HepG2 (cell line): ENCODE results near the gene MAGEA3. TPM values are rescaled to one million over a fixed set of nuclear protein-coding genes. Genes with fewer than 3 reads are reported as not detected.

ENCODE experiments used
- ATAC-seq: fragments of 200-7000 bp; cut with Tn5 transposase; 3 replicates; pipeline ENCODE4 v1.9.1; 2020; ENCODE audit warnings: mild to moderate bottlenecking, moderate library complexity
- BruUV-seq: library from RNA; stranded (reverse); fragments of 400-500 nt; replicated peaks from 2 replicates; lab custom pipeline; 2021; lab: Mats Ljungman, UMichigan
- CTCF ChIA-PET: fragments of 300-600 bp; formaldehyde crosslinking; extraction: SDS; loops from one replicate; lab custom pipeline; 2021; ENCODE audit warnings: low total read pairs, inconsistent platforms, low intra/inter-chr PET ratio; lab: Yijun Ruan, JAX
- POLR2A ChIA-PET: fragments of 350-600 bp; sonication (Branson Sonifier 250); formaldehyde crosslinking; loops from one replicate; lab custom pipeline; 2020; ENCODE audit warnings: antibody characterized with exemption, inconsistent platforms; lab: Yijun Ruan, JAX
- DNase-seq: peaks from one replicate; pipeline ENCODE4 v3.0.0-alpha.2; 2015; ENCODE audit warnings: low spot score
- FAIRE-seq: peaks from 3 replicates; lab custom pipeline; 2011; peaks lifted over from hg19 to GRCh38; lab: Jason Lieb, UNC
- H2AFZ ChIP-seq: one replicate; pipeline ENCODE4 v1.6.1; 2011; ENCODE audit warnings: low read length, inconsistent platforms
- H3K27ac ChIP-seq: fragments of 300-600 bp; 3 replicates; pipeline ENCODE4 v1.8.0; 2011; ENCODE audit warnings: mixed run types, mild to moderate bottlenecking, mixed read lengths, low read length, inconsistent platforms; ENCODE audit not compliant: insufficient read depth; ENCODE audit errors: extremely low read length
- H3K27me3 ChIP-seq, 2 experiments: fragments of 200-600 bp in 1 of 2; 2 replicates in 1 of 2; 3 replicates in 1 of 2; pipeline versions ENCODE4 v1.6.0 to v1.8.0; 2011; ENCODE audit warnings: low read length in 2 of 2, mild to moderate bottlenecking in 2 of 2, moderate library complexity in 2 of 2, inconsistent platforms in 1 of 2; ENCODE audit not compliant: insufficient read depth in 2 of 2, control insufficient read depth in 1 of 2
- H3K36me3 ChIP-seq, 2 experiments: fragments of 200-600 bp in 1 of 2; replicated peaks in 1 of 2; 2 replicates in 1 of 2; 3 replicates in 1 of 2; pipeline versions ENCODE4 v1.5.1 to v1.8.0; 2011; ENCODE audit warnings: low read length in 2 of 2, inconsistent platforms in 1 of 2; ENCODE audit not compliant: insufficient read depth in 2 of 2, control insufficient read depth in 1 of 2
- H3K4me1 ChIP-seq: 2 replicates; pipeline ENCODE4 v1.5.1; 2012; ENCODE audit warnings: low read length, inconsistent platforms; ENCODE audit not compliant: insufficient read depth
- H3K4me2 ChIP-seq: 2 replicates; pipeline ENCODE4 v1.6.0; 2011; ENCODE audit warnings: low read depth, low read length, inconsistent platforms
- H3K4me3 ChIP-seq, 3 experiments: fragments of 200-600 bp in 1 of 3; sonication (generic), shearing (Covaris generic) in 1 of 3; replicated peaks in 1 of 3; 2 replicates each; pipeline ENCODE4 v1.5.1; 2011 to 2016; ENCODE audit warnings: low read length in 3 of 3, inconsistent platforms in 2 of 3, low read depth in 2 of 3, mild to moderate bottlenecking in 2 of 3, control low read depth in 1 of 3, mixed read lengths in 1 of 3; ENCODE audit not compliant: insufficient read depth in 1 of 3
- H3K79me2 ChIP-seq: one replicate; pipeline ENCODE4 v1.6.1; 2011; ENCODE audit warnings: low read length, inconsistent platforms; ENCODE audit not compliant: insufficient read depth
- H3K9ac ChIP-seq: 2 replicates; pipeline ENCODE4 v1.6.0; 2011; ENCODE audit warnings: mild to moderate bottlenecking, low read depth, low read length, inconsistent platforms; ENCODE audit not compliant: insufficient read depth
- H3K9me3 ChIP-seq: 2 replicates; pipeline ENCODE4 v1.5.1; 2012; ENCODE audit warnings: mild to moderate bottlenecking, low read length
- H4K20me1 ChIP-seq: 2 replicates; pipeline ENCODE4 v1.6.0; 2011; ENCODE audit warnings: inconsistent platforms, mild to moderate bottlenecking, low read length, moderate library complexity; ENCODE audit not compliant: insufficient read depth
- ATM ChIP-seq: fragments of 450-650 bp; IDR thresholded peaks from 2 replicates; pipeline ENCODE4 v1.7.1; 2017; ENCODE audit warnings: mild to moderate bottlenecking, borderline replicate concordance
- CERS6 ChIP-seq: sonication (generic); formaldehyde crosslinking; IDR thresholded peaks from 2 replicates; pipeline ENCODE4 v1.5.0; 2020; ENCODE audit warnings: missing genetic modification reagents
- CTCF ChIP-seq: sonication (generic); formaldehyde crosslinking; IDR thresholded peaks from 2 replicates; pipeline ENCODE4 v1.5.0; 2020; ENCODE audit warnings: mild to moderate bottlenecking, missing genetic modification reagents, moderate library complexity
- ETV5 ChIP-seq: IDR thresholded peaks from 2 replicates; pipeline ENCODE4 v1.6.1; 2018; ENCODE audit warnings: missing biosample characterization, missing genetic modification reagents, inconsistent platforms, borderline replicate concordance
- GPN1 ChIP-seq: sonication (generic); formaldehyde crosslinking; IDR thresholded peaks from 2 replicates; pipeline ENCODE4 v1.5.1; 2020; ENCODE audit warnings: missing genetic modification reagents, borderline replicate concordance
- SOX6 ChIP-seq, 2 experiments: fragments of 450-650 bp in 1 of 2; sonication (generic) in 1 of 2; formaldehyde crosslinking in 1 of 2; IDR thresholded peaks; 2 replicates each; pipeline versions ENCODE4 v1.4.0 to v1.6.1; 2017 to 2020; ENCODE audit warnings: antibody characterized with exemption in 1 of 2, mild to moderate bottlenecking in 1 of 2, missing genetic modification reagents in 1 of 2
- ZBTB25 ChIP-seq: IDR thresholded peaks from 2 replicates; pipeline ENCODE4 v1.6.1; 2018; ENCODE audit warnings: missing genetic modification reagents
- ZNF530 ChIP-seq: sonication (generic); formaldehyde crosslinking; IDR thresholded peaks from 2 replicates; pipeline ENCODE4 v1.5.0; 2020; ENCODE audit warnings: low read depth, mild to moderate bottlenecking, missing genetic modification reagents
- ZNF639 ChIP-seq: conservative IDR thresholded peaks from 2 replicates; pipeline ENCODE4 v1.6.1; 2018; ENCODE audit warnings: missing genetic modification reagents
- ZSCAN25 ChIP-seq: sonication (generic); formaldehyde crosslinking; IDR thresholded peaks from 2 replicates; pipeline ENCODE4 v1.8.0; 2022; ENCODE audit warnings: mild to moderate bottlenecking, missing genetic modification reagents
- whole genome bisulfite sequencing: methylation state at CpG from one replicate; pipeline ENCODE4 v1.1.6; 2017; ENCODE audit warnings: low lambda C conversion rate; 5-methylcytosine and 5-hydroxymethylcytosine counted together
- in situ Hi-C: cut with HindIII; loops from 2 replicates; pipeline ENCODE4 v1.10.0; 2017; ENCODE audit warnings: low pct_unique_long_range_greater_than_20kb; ENCODE audit not compliant: extremely low pct_ligation_motif_present
- intact Hi-C: fragments of 100-400 bp; cut with micrococcal nuclease; formaldehyde crosslinking; loops from one replicate; pipeline ENCODE4 v1.10.0; 2022; ENCODE audit not compliant: unreplicated experiment
- polyA plus RNA-seq, 8 experiments: library from polyadenylated mRNA; depleted of rRNA in 3 of 8; stranded (reverse) in 7 of 8; unstranded in 1 of 8; fragments of >200 nt; fragmentation: Illumina TruSeq in 4 of 8; extraction: Trizol in 4 of 8; gene quantifications; 2 replicates each; pipeline versions ENCODE4 v1.2.1 to v1.2.3, GENCODE V29; 2011 to 2016; ENCODE audit warnings: low read depth in 4 of 8, missing spikeins in 1 of 8, mixed read lengths in 1 of 8; ENCODE audit not compliant: insufficient read depth in 1 of 8
- total RNA-seq, 5 experiments: library from RNA; depleted of rRNA; stranded (reverse); fragments of >200 nt; fragmentation: Illumina TruSeq; extraction: Trizol; gene quantifications; 2 replicates each; pipeline ENCODE4 v1.2.3, GENCODE V29; 2016; ENCODE audit warnings: low read depth in 1 of 5

MAGEA3 gene
- total and polyA plus RNA-seq, 2 of the 13 experiments (the other 11 are each of a cell fraction or from before 2014, with no cell fraction given), result not detected

GRCh38 chrX:152658302-152658701 is 40.3 kb upstream of the MAGEA3 start:
- ChIA-PET CTCF (no interaction called here), POLR2A (no interaction called here)
- H3K36me3 ChIP-seq, result no peaks in the 10 kb centered on the region
- H3K4me3 ChIP-seq, result no peak overlapping the region
- H3K4me2 ChIP-seq, result no peak overlapping the region
- H3K79me2 ChIP-seq, result no peaks in the 10 kb centered on the region
- WGBS, result 0% methylated on average over 1 of the region's 2 CpGs
- no peaks in the 10 kb centered on the region for H3K9me3 ChIP-seq
- no peak for FAIRE-seq
- peak; percentile 60 for ATAC-seq
- in situ Hi-C loops (no loop called here), intact Hi-C loops (no loop called here)
- no TSS peak for BruUV-seq
- peak; percentile 34; the same call in 1 of the 2 replicates for TF ChIP-seq CTCF (CRISPR knock-in tag)
- no peak for TF ChIP-seq ZSCAN25 (CRISPR knock-in tag)
- H3K27ac ChIP-seq, result no peak overlapping the region
- H3K4me1 ChIP-seq, result peaks cover 11% of the 10 kb centered on the region
- H2AFZ ChIP-seq, result no peak overlapping the region
- no peak overlapping the region for H3K9ac ChIP-seq
- H3K27me3 ChIP-seq, result no peaks in the 10 kb centered on the region
- no peaks in the 10 kb centered on the region for H4K20me1 ChIP-seq
- no peak for DNase-seq

- H4K20me1 ChIP-seq, result no peaks in the 10 kb centered on the region
- H3K4me2 ChIP-seq, result no peak overlapping the region
- ATAC-seq (no peak), DNase-seq (no peak), FAIRE-seq (no peak)
- H3K9ac ChIP-seq, result no peak overlapping the region
- 0% methylated on average over 2 of the region's 4 CpGs for WGBS
- ChIA-PET POLR2A (no interaction called here), CTCF (no interaction called here)
- no TSS peak for BruUV-seq
- H3K79me2 ChIP-seq, result no peaks in the 10 kb centered on the region
- no peaks in the 10 kb centered on the region for H3K9me3 ChIP-seq
- H3K4me3 ChIP-seq, result no peak overlapping the region
- no peaks in the 10 kb centered on the region for H3K4me1 ChIP-seq
- in situ Hi-C loops, result no loop called here
- no peaks in the 10 kb centered on the region for H3K36me3 ChIP-seq
- no peak overlapping the region for H2AFZ ChIP-seq
- intact Hi-C loops, result no loop called here
- no peak overlapping the region for H3K27ac ChIP-seq
- no peaks in the 10 kb centered on the region for H3K27me3 ChIP-seq
- TF ChIP-seq ZNF530 (CRISPR knock-in tag), result no peak
- no peak for TF ChIP-seq ATM
- no peak for TF ChIP-seq GPN1
- TF ChIP-seq ZNF639, result no peak
- no peak for TF ChIP-seq CERS6 (CRISPR knock-in tag)
- no peak for TF ChIP-seq ETV5 (CRISPR knock-in tag)
- no peak for TF ChIP-seq SOX6 (IDR thresholded peaks at IDR 0.05)
- no peak for TF ChIP-seq SOX6 (CRISPR knock-in tag; IDR thresholded peaks at IDR 0.05)
- no peak for TF ChIP-seq ZBTB25
Observed at GRCh38 chrX:152663086-152663485, 35.5 kb upstream of the MAGEA3 start.
